GM18498 (cell line): ENCODE measurements around the gene KCTD21.

Experiments used
- ATAC-seq: cut with Tn5 transposase; IDR thresholded peaks from one replicate; pipeline ENCODE4 v1.9.1; 2021; ENCODE audit warnings: mild to moderate bottlenecking, moderate library complexity; ENCODE audit not compliant: unreplicated experiment

KCTD21 gene

DNA sequence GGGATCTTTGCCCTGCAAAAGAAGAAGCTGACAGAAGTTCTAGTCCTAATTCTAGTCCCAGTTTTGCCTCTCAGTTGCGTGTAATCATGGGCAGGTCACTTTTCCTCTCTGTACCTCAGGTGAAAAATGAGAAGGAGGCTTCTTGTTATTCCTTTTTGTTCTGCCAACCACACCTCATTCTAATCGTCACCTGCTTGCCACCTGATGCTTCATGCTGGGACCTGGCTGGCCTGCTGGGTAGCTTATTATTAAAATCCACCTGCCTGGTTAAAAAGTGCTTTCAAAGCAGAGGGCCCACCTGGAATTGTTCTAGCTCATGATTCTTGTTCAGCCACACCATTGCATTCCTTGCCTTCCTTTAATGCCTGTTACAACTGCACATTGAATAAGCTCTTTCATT, 40.6 kb downstream of the KCTD21 start:
- no peak for ATAC-seq

DNA sequence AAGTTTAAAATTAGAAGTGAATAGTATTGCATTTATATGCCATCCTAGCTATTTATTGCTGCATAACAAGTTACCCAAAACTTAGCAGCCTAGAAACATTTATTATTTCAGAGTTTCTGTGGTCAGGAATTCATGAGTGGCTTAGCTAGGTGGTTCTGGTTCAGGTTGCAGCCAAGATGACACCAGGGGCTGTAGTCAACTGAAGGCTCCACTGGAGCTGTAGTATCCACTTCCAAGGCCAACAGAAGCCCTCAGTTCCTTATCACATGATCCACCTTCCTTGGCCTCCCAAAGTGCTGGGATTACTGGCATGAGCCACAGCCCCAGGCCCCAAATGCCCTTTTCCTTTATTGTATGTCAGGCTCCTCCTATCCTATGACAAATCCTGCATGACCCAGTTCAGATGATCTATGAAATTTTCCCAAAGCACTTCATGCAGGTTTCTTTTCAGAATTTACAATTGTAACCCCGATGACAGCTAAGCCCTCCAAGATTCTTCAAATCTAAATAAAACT, 42.9 kb downstream of the KCTD21 start:
- no peak for ATAC-seq

DNA sequence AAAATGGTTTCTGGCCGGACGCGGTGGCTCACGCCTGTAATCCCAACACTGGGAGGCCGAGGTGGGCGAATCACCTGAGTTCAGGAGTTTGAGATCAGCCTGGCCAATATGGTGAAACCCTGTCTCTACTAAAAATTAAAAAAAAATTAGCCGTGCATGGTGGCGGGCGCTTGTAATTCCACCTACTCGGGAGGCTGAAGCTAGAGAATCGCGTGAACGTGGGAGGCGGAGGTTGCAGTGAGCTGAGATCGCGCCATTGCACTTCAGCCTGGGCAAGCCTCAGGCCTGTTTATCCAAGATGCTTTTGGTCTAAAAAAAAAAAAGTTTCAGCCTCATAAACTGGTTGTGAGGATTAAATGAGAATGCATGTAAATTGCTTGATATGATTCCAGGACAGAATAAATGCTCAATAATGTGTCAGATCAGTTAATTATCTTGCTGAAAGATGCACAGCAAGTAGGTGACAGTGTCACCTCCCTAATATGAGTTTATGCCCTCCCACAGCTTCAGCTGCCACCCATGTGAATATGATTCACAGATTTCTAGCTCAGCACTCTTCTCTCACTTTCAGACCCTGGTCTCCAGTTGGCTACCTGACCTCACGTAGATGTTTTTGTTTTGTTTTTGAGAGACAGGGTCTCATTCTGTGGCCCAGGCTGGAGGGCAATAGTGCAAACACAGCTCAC, 47.9 kb downstream of the KCTD21 start:
- no peak for ATAC-seq

DNA sequence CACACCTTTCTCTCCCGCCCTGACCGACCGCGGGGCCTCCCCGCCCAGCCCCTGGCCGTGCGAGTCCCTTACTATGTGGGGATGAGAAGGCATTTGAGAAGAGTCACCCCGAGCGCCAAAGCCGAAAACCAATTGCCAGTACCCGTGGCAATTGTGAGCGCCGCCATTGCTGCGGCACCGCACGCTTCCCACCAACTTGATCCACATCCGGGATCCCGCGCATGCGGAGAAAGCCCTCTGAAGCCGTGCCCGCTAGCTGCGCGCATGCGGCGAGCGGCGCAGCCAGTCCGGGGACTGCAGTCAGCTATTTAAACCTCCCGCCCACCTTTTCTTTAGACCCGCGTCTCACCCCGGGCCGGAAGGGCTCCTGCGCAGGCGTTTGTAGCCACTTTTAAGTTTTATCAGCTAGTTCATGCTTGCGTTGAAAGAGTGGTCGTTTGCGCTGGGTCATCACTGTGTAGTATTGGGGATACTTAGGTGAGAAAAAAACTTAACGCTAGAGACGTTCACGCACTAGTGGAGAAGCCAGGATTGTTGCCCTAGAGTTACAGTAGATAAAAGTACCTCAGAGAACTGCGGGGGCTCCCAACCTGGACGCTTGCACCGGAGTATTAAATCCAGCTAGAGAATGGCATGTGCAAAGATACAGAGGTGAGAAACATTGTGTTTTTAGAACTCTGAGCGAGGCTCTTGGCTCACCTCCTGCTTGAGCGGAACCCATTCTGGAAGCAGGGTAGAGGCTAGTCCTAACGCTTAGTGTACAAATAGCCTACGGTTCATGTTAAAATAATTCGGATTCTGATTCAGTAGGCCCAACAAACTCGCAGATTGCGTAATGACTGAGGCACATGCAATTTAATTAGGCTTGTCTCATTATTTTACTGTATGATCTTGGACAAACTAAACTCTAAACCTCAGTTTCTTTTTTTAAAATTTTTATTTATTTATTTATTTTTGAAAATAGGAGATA, 48.7 kb downstream of the KCTD21 start, which contains the start of gene ALG8:
Gene ALG8 (minus strand): TSS at position 205 of the 970 bp plus-strand sequence. CDS start 38 bp downstream, at position 167.
- peak; percentile 89 for ATAC-seq

DNA sequence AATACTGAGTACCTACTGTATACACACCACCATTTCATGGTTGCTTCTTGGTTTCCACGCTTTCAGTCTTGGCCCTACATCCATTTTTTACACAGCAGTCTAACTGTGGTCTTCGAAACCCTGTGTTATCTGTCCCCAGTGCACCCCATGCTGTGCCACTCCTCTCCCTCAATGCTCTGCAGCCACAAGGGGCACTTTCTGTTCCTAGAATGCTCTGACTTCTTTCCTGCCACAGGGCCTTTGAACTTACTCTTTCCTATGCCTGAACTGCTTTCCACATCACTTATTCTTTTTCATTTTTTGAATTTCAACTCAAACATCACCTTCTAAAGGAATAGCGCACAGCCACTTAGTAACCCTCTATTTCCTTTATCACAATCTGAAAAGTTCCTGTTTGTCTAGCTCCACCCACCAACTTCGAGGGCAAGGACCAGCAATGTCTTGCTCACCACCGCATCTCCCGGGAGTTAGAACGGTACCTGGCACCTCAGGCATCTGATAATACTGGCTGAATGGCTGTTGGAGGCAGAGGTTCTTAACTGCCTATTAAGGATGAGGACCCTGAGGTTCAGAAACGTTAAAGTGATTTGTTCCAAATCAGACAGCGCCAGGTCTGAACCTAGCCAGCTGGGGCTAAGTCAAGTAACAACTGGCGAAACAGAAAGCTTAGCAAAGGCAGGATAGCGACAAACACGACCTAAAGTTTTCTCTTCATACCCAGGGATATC, 49.6 kb downstream of the KCTD21 start:
- peak; percentile 32 for ATAC-seq

DNA sequence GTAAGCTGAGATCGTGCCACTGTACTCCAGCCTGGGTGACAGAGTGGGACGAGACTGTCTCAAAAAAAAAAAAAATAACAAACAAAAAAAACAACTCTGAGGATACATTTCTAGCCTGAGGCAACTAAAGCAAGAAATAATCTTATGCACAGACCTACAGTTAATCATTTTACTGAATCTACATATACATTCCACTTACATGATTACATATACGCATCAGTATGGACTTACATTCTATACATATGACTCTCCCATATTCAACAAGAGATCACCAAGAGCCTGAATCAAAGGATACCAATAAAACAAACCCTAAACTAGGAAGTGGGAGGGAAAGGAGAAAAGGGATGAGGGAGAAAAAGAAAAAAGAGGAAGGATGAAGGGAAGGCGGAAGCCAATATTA, 50.1 kb downstream of the KCTD21 start:
- ATAC-seq: no peak

DNA sequence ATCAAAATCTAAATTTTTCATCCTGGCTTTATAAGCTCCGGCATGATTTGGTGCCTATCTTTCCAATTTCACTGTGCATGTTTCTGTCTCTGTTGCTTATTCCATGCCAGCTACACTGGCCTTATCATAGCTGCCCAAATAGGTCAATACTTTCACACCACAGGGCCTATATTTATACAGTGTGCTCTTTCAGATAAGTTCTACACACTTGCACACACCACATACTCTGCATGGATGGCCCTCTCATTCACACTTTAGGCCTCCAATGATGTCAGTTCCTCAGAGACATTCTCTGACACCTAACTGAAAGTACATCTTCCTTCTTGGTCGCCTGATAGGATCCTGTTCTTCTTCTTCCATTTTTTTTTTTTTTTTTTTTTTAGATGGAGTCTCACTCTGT, 56.0 kb downstream of the KCTD21 start:
- ATAC-seq: peak; percentile 64

DNA sequence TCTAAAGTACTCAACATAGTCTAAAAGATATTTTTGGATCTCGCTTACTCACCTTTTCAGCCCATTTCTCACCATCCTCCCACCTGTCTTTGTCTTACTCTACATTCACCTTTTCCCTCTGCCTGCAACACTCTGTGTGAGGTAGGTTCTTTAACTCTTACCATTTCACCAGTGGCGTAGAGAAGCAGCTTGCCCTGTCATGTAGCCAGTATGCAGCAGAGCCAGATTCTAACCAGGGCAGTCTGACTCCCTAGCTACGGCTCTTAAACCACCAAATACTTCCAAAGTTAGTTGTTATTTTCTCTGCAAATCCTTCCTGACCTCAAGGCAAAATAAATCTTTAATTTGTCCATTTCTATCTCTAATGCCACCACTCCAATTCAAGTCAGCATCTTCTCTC, 56.5 kb downstream of the KCTD21 start:
- no peak for ATAC-seq

DNA sequence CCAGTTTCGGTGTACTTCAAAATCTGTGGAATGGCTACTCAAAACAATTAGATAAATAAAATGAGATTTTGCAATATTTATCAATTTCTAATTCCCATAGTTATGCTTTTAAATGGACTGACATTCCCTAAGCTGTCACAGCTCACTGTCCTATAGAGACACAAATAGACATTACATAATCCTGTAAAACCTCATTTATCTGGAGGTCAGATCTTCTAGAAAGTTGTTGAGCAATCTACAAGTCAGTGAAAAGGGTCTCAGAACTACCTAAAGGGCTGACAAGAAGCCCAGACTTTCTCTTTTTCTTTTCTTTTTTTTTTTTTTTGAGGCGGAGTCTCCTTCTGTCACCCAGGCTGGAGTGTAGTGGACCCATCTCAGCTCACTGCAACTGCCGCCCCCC, 61.0 kb downstream of the KCTD21 start:
- no peak for ATAC-seq
